Kidney (tissue), 14 donors: ENCODE results near the gene VGLL4. TPM values are rescaled to one million over a fixed set of nuclear protein-coding genes. Genes with fewer than 3 reads are reported as not detected.

Experiments
- DNase-seq, 5 donors: peaks; one replicate each; pipeline ENCODE4 v3.0.0-alpha.2; 2013 to 2020
- FAIRE-seq: peaks from 2 replicates; lab custom pipeline; 2012; peaks lifted over from hg19 to GRCh38; lab: Jason Lieb, UNC
- H3K27ac ChIP-seq, 2 donors: one replicate each; pipeline ENCODE4 v1.7.0; 2013; ENCODE audit warnings: low read depth in 2 of 2, low read length in 2 of 2, inconsistent platforms in 1 of 2
- H3K27me3 ChIP-seq: one replicate; pipeline ENCODE4 v1.7.1; 2013; ENCODE audit warnings: low read length, inconsistent platforms; ENCODE audit not compliant: control insufficient read depth, insufficient read depth
- H3K36me3 ChIP-seq, 3 donors: one replicate each; pipeline versions ENCODE4 v1.7.0 to v1.7.1; 2013; ENCODE audit warnings: low read length in 3 of 3, control low read depth in 1 of 3, inconsistent platforms in 1 of 3; ENCODE audit not compliant: insufficient read depth in 3 of 3, control insufficient read depth in 2 of 3
- H3K4me1 ChIP-seq, 3 donors: one replicate each; pipeline versions ENCODE4 v1.7.0 to v1.7.1; 2013; ENCODE audit warnings: low read length in 3 of 3, inconsistent platforms in 1 of 3, low read depth in 1 of 3; ENCODE audit not compliant: control insufficient read depth in 2 of 3, insufficient read depth in 2 of 3
- H3K4me3 ChIP-seq, 3 donors: one replicate each; pipeline versions ENCODE4 v1.7.0 to v1.8.1; 2013; ENCODE audit warnings: low read length in 3 of 3, control low read depth in 1 of 3, inconsistent platforms in 1 of 3
- H3K9ac ChIP-seq, 3 donors: one replicate each; pipeline versions ENCODE4 v1.7.0 to v1.7.1; 2013; ENCODE audit warnings: low read length in 3 of 3, control low read depth in 1 of 3, inconsistent platforms in 1 of 3
- H3K9me3 ChIP-seq, 3 donors: one replicate each; pipeline versions ENCODE4 v1.7.0 to v1.7.1; 2013; ENCODE audit warnings: low read length in 3 of 3, control low read depth in 1 of 3, inconsistent platforms in 1 of 3; ENCODE audit not compliant: control insufficient read depth in 2 of 3, insufficient read depth in 1 of 3
- intact Hi-C: fragments of 100-400 bp; cut with DNase I; formaldehyde crosslinking; loops from one replicate; pipeline ENCODE4 v1.11.1; 2022
- polyA plus RNA-seq: library from polyadenylated mRNA; stranded (reverse); fragments of 350-450 nt; fragmentation: Illumina TruSeq; extraction: RNeasy Lipid Tissue Mini Kit (QIAGEN cat#74804); gene quantifications from one replicate; pipeline ENCODE4 v1.2.3, GENCODE V29; 2014; ENCODE audit warnings: low read depth, low replicate concordance; ENCODE audit not compliant: insufficient read depth
- total RNA-seq: library from RNA; stranded (reverse); fragmentation: NEBNext Ultra II Directional; extraction: Animal tissue kit (Norgen Biotek cat#: 25700); gene quantifications from one replicate; pipeline ENCODE4 v1.2.1, GENCODE V29; 2021
- TF ChIP-seq, protein P1 (sequence below): IDR thresholded peaks from 3 replicates; pipeline ENCODE4 v1.5.1; 2012; ENCODE audit warnings: mild to moderate bottlenecking, moderate library complexity, borderline replicate concordance; ENCODE audit not compliant: insufficient read depth; ENCODE audit errors: extremely low read depth
- donor health status: control.
- donor health status: control.
- donor health status: control.
- donor health status: control.
- donor health status: control.
- donor health status: DM: yes; HTN: yes; CAD: no.
- donor health status: Normal renal cell carcinoma (clear cell type).

The VGLL4 gene
- total and polyA plus RNA-seq, 2 donors from 2014 or later, result 41.4 to 78.5 TPM

DNA sequence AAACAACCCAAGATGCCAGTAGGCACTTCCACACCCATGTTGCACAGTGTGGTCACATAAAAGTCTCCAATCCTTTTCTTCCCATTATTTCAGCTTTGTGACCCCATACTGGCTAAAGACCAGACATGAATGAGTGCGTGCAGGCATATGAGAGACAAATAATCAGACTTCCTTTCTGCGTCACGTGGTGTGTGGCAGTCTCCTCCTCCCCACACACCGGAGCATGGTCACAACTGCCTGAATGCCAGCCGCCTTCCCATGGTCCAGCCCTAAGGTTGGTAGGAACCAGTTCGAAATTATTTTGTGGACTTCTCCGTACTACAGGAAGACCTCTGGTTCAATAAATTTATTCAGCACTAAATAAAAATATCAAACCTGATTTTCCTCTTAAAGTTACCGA is 65.5 kb downstream of the VGLL4 start:
- H3K27ac ChIP-seq, result no peak overlapping the region
- H3K27me3 ChIP-seq, result no peaks in the 10 kb centered on the region
- no peak for FAIRE-seq
- H3K4me1 ChIP-seq, result peaks cover 9 to 22% (median 17%) of the 10 kb centered on the region in 3 donors
- DNase-seq, result no peak
- no peak overlapping the region for H3K4me3 ChIP-seq
- no peak overlapping the region for H3K9ac ChIP-seq
- TF ChIP-seq, protein P1, sequence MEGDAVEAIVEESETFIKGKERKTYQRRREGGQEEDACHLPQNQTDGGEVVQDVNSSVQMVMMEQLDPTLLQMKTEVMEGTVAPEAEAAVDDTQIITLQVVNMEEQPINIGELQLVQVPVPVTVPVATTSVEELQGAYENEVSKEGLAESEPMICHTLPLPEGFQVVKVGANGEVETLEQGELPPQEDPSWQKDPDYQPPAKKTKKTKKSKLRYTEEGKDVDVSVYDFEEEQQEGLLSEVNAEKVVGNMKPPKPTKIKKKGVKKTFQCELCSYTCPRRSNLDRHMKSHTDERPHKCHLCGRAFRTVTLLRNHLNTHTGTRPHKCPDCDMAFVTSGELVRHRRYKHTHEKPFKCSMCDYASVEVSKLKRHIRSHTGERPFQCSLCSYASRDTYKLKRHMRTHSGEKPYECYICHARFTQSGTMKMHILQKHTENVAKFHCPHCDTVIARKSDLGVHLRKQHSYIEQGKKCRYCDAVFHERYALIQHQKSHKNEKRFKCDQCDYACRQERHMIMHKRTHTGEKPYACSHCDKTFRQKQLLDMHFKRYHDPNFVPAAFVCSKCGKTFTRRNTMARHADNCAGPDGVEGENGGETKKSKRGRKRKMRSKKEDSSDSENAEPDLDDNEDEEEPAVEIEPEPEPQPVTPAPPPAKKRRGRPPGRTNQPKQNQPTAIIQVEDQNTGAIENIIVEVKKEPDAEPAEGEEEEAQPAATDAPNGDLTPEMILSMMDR, result no peak
- no peaks in the 10 kb centered on the region for H3K36me3 ChIP-seq
- H3K9me3 ChIP-seq, result no peaks in the 10 kb centered on the region
- intact Hi-C loops, result no loop called here

DNA sequence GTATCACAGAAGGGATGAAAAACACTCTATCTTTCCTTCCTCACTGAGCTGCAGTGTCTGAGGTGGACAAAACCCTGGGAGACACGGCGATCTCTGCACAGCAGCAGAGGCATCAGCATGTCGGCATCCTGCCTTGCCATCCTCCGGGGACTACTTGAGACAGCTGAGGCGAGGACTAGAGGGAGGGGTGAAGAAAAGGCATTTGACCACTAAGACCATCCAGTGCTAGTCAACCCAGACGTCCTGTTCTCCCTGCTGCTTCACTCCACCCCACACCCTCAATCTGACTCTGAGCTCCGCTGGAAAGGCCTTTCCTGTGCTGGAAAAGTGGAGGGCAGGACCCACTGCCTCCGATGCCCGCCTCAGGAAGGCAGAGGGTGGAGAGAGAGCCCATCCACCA is 67.3 kb downstream of the VGLL4 start:
- Histone ChIP-seq H3K9ac (no peak overlapping the region), H3K4me1 (peaks cover 3 to 12% (median 4%) of the 10 kb centered on the region in 3 donors), H3K4me3 (no peak overlapping the region), H3K36me3 (no peaks in the 10 kb centered on the region), H3K9me3 (no peaks in the 10 kb centered on the region), H3K27ac (no peak overlapping the region), H3K27me3 (no peaks in the 10 kb centered on the region)
- intact Hi-C loops, result no loop called here
- DNase-seq, result no peak
- TF ChIP-seq, protein P1, result no peak
- no peak for FAIRE-seq

DNA sequence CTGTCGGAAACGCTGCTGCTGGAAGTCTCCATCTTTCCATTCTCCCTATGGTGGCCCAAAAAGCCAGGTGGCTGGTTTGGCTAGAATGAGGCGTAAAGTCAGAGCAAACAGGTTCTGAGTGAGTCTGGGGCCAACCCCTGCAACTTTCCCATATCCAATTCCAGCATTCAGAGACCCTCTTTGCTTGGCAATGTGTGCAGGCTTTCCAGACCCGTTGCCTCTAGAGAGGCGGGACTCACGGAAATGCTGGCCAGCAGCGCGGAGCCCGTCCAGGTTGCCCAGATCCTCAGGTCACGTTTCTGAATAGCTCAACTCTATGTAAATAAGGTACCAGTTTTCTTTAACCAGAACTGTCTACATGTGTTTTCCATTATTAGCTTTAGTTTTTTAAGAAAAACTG is 68.0 kb downstream of the VGLL4 start:
- TF ChIP-seq, protein P1, result no peak
- no peaks in the 10 kb centered on the region for H3K36me3 ChIP-seq
- H3K9ac ChIP-seq, result no peak overlapping the region
- DNase-seq, result no peak
- H3K9me3 ChIP-seq, result no peaks in the 10 kb centered on the region
- H3K27ac ChIP-seq, result no peak overlapping the region
- FAIRE-seq, result no peak
- no peaks in the 10 kb centered on the region for H3K27me3 ChIP-seq
- H3K4me3 ChIP-seq, result no peak overlapping the region
- H3K4me1 ChIP-seq, result peaks cover 0 to 9% (median 2%) of the 10 kb centered on the region in 3 donors
- intact Hi-C loops, result no loop called here
